GM12878 (cell line): ENCODE results near the gene HYOU1. TPM values are rescaled to one million over a fixed set of nuclear protein-coding genes. Genes with fewer than 3 reads are reported as not detected.

Experiments used
- ATF3 ChIP-seq: IDR thresholded peaks from 2 replicates; pipeline ENCODE4 v1.6.1; 2011; ENCODE audit warnings: low read depth, mild to moderate bottlenecking, low read length, moderate library complexity, borderline replicate concordance; ENCODE audit errors: extremely low read depth
- FOXM1 ChIP-seq: IDR thresholded peaks from 2 replicates; pipeline ENCODE4 v1.6.1; 2012; ENCODE audit warnings: low read depth, mild to moderate bottlenecking, inconsistent platforms, low read length, moderate library complexity
- HDAC2 ChIP-seq: fragments of 200-600 bp; sonication (generic); IDR thresholded peaks from 2 replicates; pipeline ENCODE4 v1.6.1; 2017
- NFYA ChIP-seq: IDR thresholded peaks from 2 replicates; pipeline ENCODE4 v1.6.1; 2011; ENCODE audit warnings: low read depth, mild to moderate bottlenecking, low read length, improper control_type of control experiment, borderline replicate concordance
- NKRF ChIP-seq: fragments of 450-650 bp; conservative IDR thresholded peaks from 2 replicates; pipeline ENCODE4 v1.6.1; 2017; ENCODE audit warnings: mild to moderate bottlenecking, moderate library complexity
- NR2F1 ChIP-seq: fragments of 450-650 bp; conservative IDR thresholded peaks from 2 replicates; pipeline ENCODE4 v1.6.1; 2017; ENCODE audit warnings: mild to moderate bottlenecking
- RCOR1 ChIP-seq: conservative IDR thresholded peaks from 2 replicates; pipeline ENCODE4 v1.6.1; 2012; ENCODE audit warnings: low read depth, low read length, improper control_type of control experiment
- RELB ChIP-seq: fragments of 450-650 bp; IDR thresholded peaks from 2 replicates; pipeline ENCODE4 v1.6.1; 2017; ENCODE audit warnings: low read depth, mild to moderate bottlenecking, moderate library complexity
- SIN3A ChIP-seq: IDR thresholded peaks from 2 replicates; pipeline ENCODE4 v1.6.1; 2012; ENCODE audit warnings: low read depth, low read length, improper control_type of control experiment
- SMARCA5 ChIP-seq: fragments of 450-650 bp; IDR thresholded peaks from 2 replicates; pipeline ENCODE4 v1.6.1; 2017; ENCODE audit warnings: mild to moderate bottlenecking
- SRF ChIP-seq, 2 experiments: IDR thresholded peaks; 2 replicates each; pipeline ENCODE4 v1.6.1; 2011; ENCODE audit warnings: low read depth in 2 of 2, low read length in 2 of 2, mild to moderate bottlenecking in 1 of 2, moderate library complexity in 1 of 2
- SUPT20H ChIP-seq: IDR thresholded peaks from 2 replicates; pipeline ENCODE4 v1.6.1; 2011; ENCODE audit warnings: low read depth, mild to moderate bottlenecking, low read length, moderate library complexity, borderline replicate concordance; ENCODE audit not compliant: control insufficient read depth
- TAF1 ChIP-seq: IDR thresholded peaks from 2 replicates; pipeline ENCODE4 v1.6.1; 2011; ENCODE audit warnings: mild to moderate bottlenecking, low read depth, low read length, borderline replicate concordance
- TCF12 ChIP-seq: IDR thresholded peaks from 2 replicates; pipeline ENCODE4 v1.6.1; 2011; ENCODE audit warnings: low read depth, mild to moderate bottlenecking, low read length
- TCF7 ChIP-seq: IDR thresholded peaks from 2 replicates; pipeline ENCODE4 v1.6.1; 2014; ENCODE audit warnings: antibody characterized with exemption, borderline replicate concordance
- ZNF217 ChIP-seq: fragments of 450-650 bp; IDR thresholded peaks from 2 replicates; pipeline ENCODE4 v1.6.1; 2017; ENCODE audit warnings: antibody characterized with exemption, mild to moderate bottlenecking
- ZNF384 ChIP-seq: IDR thresholded peaks from 2 replicates; pipeline ENCODE4 v1.6.1; 2012; ENCODE audit warnings: low read depth, mild to moderate bottlenecking, low read length, improper control_type of control experiment, borderline replicate concordance
- ZZZ3 ChIP-seq: IDR thresholded peaks from 2 replicates; pipeline ENCODE4 v1.6.1; 2011; ENCODE audit warnings: low read depth; ENCODE audit not compliant: control insufficient read depth, insufficient read length
- polyA plus RNA-seq, 11 experiments: library from polyadenylated mRNA; depleted of rRNA in 4 of 11; unstranded in 6 of 11; stranded (reverse) in 5 of 11; fragments of >200 nt; fragmentation: Nextera tagmentation in 4 of 11; fragmentation: Illumina TruSeq in 1 of 11; extraction: Ambion mirVana in 4 of 11; extraction: Trizol in 1 of 11; gene quantifications; 1 replicate in 1 of 11; 2 replicates in 10 of 11; pipeline versions ENCODE4 v1.2.1 to v1.2.3, GENCODE V29; 2011 to 2016; ENCODE audit warnings: inconsistent platforms in 2 of 11, missing spikeins in 2 of 11, low read depth in 1 of 11
- total RNA-seq, 4 experiments: library from RNA; depleted of rRNA in 3 of 4; stranded (reverse); fragments of >200 nt in 3 of 4; fragmentation: Illumina TruSeq in 1 of 4; extraction: Trizol in 1 of 4; gene quantifications; 2 replicates each; pipeline versions ENCODE4 v1.2.1 to v1.2.3, GENCODE V29; 2013 to 2021
- TF ChIP-seq, protein P1 (sequence below): IDR thresholded peaks from 2 replicates; pipeline ENCODE4 v1.6.1; 2011; ENCODE audit warnings: borderline replicate concordance, low read depth, mild to moderate bottlenecking, moderate library complexity, mixed read lengths, low read length; ENCODE audit not compliant: insufficient read depth; ENCODE audit errors: extremely low read length
- TF ChIP-seq, protein P2 (sequence below): IDR thresholded peaks from 2 replicates; pipeline ENCODE4 v1.6.1; 2012; ENCODE audit warnings: low read depth, low read length, improper control_type of control experiment

The HYOU1 gene
- total and polyA plus RNA-seq, 10 of the 15 experiments (the other 5 are each of a cell fraction or from before 2014, with no cell fraction given), result 15.4 to 157 (median 109) TPM

DNA sequence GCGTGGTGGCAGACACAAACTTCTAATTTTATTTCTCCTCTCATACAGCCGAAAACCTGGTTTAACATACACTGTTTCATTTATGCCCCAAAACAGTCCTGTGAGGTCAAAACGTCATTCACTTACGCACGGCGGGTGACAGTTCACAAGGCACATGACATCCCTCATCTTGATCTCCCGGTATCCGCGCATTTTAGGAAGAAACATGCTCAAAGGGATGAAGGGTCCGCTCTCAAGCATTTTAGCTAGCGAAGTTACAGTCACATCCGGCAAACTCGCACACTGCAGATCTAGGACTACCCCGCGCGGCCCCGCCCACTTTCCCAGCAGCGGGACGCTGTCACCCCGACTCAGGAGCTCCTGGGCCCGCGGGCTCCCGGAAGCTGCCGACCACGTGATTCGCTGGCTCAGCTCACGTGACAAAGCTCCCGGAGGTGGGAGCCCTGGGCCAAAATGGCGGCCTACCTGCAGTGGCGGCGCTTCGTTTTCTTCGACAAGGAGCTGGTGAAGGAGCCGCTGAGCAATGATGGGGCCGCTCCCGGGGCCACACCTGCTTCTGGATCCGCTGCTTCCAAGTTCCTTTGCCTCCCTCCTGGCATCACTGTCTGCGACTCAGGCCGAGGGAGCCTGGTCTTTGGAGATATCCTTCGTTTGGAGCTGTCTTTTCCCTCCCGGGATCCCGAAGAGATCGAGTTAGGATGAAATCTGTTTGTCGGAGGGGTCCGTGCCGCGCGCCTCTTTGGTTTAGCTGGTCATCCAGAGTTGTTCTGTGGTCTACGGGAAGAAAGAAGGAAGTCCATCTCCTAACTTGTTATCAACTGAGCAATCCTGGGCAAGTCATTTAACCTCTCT lies 10.6 kb upstream of the HYOU1 start, which contains the start of gene VPS11 (continued):
- TF ChIP-seq HDAC2, result no peak
- peak; percentile 80 for TF ChIP-seq TAF1
- TF ChIP-seq NKRF, result peak; percentile 95
- peak; percentile 56; the same call in 1 of the 2 replicates for TF ChIP-seq SMARCA5
- TF ChIP-seq, protein P1, sequence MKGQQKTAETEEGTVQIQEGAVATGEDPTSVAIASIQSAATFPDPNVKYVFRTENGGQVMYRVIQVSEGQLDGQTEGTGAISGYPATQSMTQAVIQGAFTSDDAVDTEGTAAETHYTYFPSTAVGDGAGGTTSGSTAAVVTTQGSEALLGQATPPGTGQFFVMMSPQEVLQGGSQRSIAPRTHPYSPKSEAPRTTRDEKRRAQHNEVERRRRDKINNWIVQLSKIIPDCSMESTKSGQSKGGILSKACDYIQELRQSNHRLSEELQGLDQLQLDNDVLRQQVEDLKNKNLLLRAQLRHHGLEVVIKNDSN, result peak; percentile 98
- no peak for TF ChIP-seq ZZZ3
- no peak for TF ChIP-seq NFYA
- no peak for TF ChIP-seq TCF7
- TF ChIP-seq ZNF384, result no peak
- TF ChIP-seq TCF12, result 0 out of 2 replicates have a peak, but pooled peaks have one; percentile 60
- peak; percentile 96 for TF ChIP-seq SIN3A
- TF ChIP-seq RCOR1, result 0 out of 2 replicates have a peak, but pooled peaks have one; percentile 62
- TF ChIP-seq SUPT20H, result no peak
- TF ChIP-seq ATF3, result peak; percentile 96
- peak; percentile 55; the same call in 1 of the 2 replicates for TF ChIP-seq NR2F1
- TF ChIP-seq RELB, result peak; percentile 99
- no peak for TF ChIP-seq ZNF217
- TF ChIP-seq FOXM1, result no peak
- TF ChIP-seq, protein P2, sequence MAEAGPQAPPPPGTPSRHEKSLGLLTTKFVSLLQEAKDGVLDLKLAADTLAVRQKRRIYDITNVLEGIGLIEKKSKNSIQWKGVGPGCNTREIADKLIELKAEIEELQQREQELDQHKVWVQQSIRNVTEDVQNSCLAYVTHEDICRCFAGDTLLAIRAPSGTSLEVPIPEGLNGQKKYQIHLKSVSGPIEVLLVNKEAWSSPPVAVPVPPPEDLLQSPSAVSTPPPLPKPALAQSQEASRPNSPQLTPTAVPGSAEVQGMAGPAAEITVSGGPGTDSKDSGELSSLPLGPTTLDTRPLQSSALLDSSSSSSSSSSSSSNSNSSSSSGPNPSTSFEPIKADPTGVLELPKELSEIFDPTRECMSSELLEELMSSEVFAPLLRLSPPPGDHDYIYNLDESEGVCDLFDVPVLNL, result 0 out of 2 replicates have a peak, but pooled peaks have one; percentile 55
- 0 out of 4 replicates have a peak, but pooled peaks of 1 of the 2 experiments have one; percentile 12 for TF ChIP-seq SRF (IDR thresholded peaks at IDR 0.05; ENCODE audit: low read depth in 2 of 2, low read length in 2 of 2)
